ENCODE measurements around the gene CLEC9A. TPM values are rescaled to one million over a fixed set of nuclear protein-coding genes. Genes with fewer than 3 reads are reported as not detected.

The CLEC9A gene
- 0.37 TPM for total RNA-seq (2013)
- polyA plus RNA-seq (under 1 TPM in 2 of 3 donors, not detected in 1; 0.07 to 0.59 TPM), polyA minus RNA-seq (0.14 TPM in 1 of 2 replicates, not detected in the other), total RNA-seq (0 to 1.5 (median 0.08) reads per million in 11 experiments)

- H3K27me3 Mint-ChIP-seq (ENCODE audit: low read depth in 3 of 3): peaks cover 0 to 2% (median 2%) of the 10 kb centered on the region in 3 donors
- Histone ChIP-seq H3K9ac (ENCODE audit: insufficient read depth, low read length, poor library complexity, severe bottlenecking) (no peak within 1 kb of the TSS), H3K4me1 (ENCODE audit: control insufficient read depth in 1 of 2, insufficient read depth in 2 of 2, low read length in 2 of 2) (peaks cover 33 to 38% of the 10 kb centered on the region in 2 donors), H3K4me3 (replicated peaks in 1 of 3; ENCODE audit: low read depth in 2 of 3, low read length in 3 of 3) (no peak within 1 kb of the TSS), H2AFZ (ENCODE audit: insufficient read depth, low read depth, low read length, poor library complexity, severe bottlenecking) (peak within 1 kb of the TSS; percentile 3), H4K20me1 (ENCODE audit: insufficient read depth, low read length) (no peaks in the 10 kb centered on the region), H3K36me3 (replicated peaks in 1 of 2; ENCODE audit: control insufficient read depth in 1 of 2, insufficient read depth in 2 of 2, low read length in 2 of 2) (no peaks in the 10 kb centered on the region), H3K4me2 (replicated peaks; ENCODE audit: extremely low read depth, low read length, poor library complexity, severe bottlenecking) (no peak within 1 kb of the TSS), H3K79me2 (ENCODE audit: insufficient read depth, low read length) (no peaks in the 10 kb centered on the region), H3K27ac (ENCODE audit: low read depth in 1 of 2, low read length in 2 of 2) (no peak within 1 kb of the TSS), H3K27me3 (ENCODE audit: control insufficient read depth in 2 of 2, insufficient read depth in 2 of 2, low read length in 2 of 2) (no peaks in the 10 kb centered on the region), H3K9me3 (replicated peaks in 1 of 2; ENCODE audit: control insufficient read depth in 1 of 2, insufficient read depth in 1 of 2, low read length in 2 of 2) (no peaks in the 10 kb centered on the region)
- no peak within 1 kb of the TSS for H3K4me3 Mint-ChIP-seq
- TF ChIP-seq CTCF (IDR thresholded peaks at IDR 0.05): no peak
- H3K9me3 Mint-ChIP-seq: peaks cover 0 to 2% (median 0%) of the 10 kb centered on the region in 7 donors
- no peak for DNase-seq
- H3K27ac Mint-ChIP-seq: peak within 1 kb of the TSS in 6 of 7 donors; percentile 36 to 99 (median 56)
- 80% methylated on average over 2 of the region's 14 CpGs for WGBS (ENCODE audit: insufficient coverage)
- peaks cover 44% of the 10 kb centered on the region for H3K4me1 Mint-ChIP-seq
- no peaks in the 10 kb centered on the region for H3K36me3 Mint-ChIP-seq
- intact Hi-C loops (cut with micrococcal nuclease): loop anchor here in 1 of 2 donors (5.0 kb wide), 1 partner anchor 107 kb away; no protein-coding TSS in a partner anchor
These were observed at the start of gene CLEC9A for GRCh38 chr12:10030446-10030845. TSS of gene CLEC9A (plus strand) at chr12:10030682. CDS start at chr12:10052688, 22,006 bp downstream.

- Mint-ChIP-seq H3K36me3 (peaks cover 21 to 36% of the 10 kb centered on the region in 2 donors), H3K4me3 (peak overlapping the region in 1 of 2 donors; percentile 50), H3K9me3 (peaks cover 7 to 23% (median 15%) of the 10 kb centered on the region in 7 donors), H3K4me1 (peaks cover 31% of the 10 kb centered on the region), H3K27ac (peak overlapping the region in 6 of 7 donors; percentile 34 to 86 (median 74)), H3K27me3 (ENCODE audit: low read depth in 3 of 3) (no peaks in the 10 kb centered on the region)
- H2AFZ ChIP-seq (ENCODE audit: insufficient read depth, low read depth, low read length, poor library complexity, severe bottlenecking): no peak overlapping the region
- H3K9ac ChIP-seq (ENCODE audit: insufficient read depth, low read length, poor library complexity, severe bottlenecking): no peak overlapping the region
- H3K27ac ChIP-seq (ENCODE audit: low read depth in 1 of 2, low read length in 2 of 2): peak overlapping the region in 1 of 2 donors; percentile 27
- peaks cover 12 to 18% of the 10 kb centered on the region in 2 donors for H3K4me1 ChIP-seq (ENCODE audit: control insufficient read depth in 1 of 2, insufficient read depth in 2 of 2, low read length in 2 of 2)
- intact Hi-C loops (cut with micrococcal nuclease): no loop called here
- no peaks in the 10 kb centered on the region for H3K79me2 ChIP-seq (ENCODE audit: insufficient read depth, low read length)
- H3K9me3 ChIP-seq (replicated peaks in 1 of 2; ENCODE audit: control insufficient read depth in 1 of 2, insufficient read depth in 1 of 2, low read length in 2 of 2): no peaks in the 10 kb centered on the region
- H3K4me2 ChIP-seq (replicated peaks; ENCODE audit: extremely low read depth, low read length, poor library complexity, severe bottlenecking): peak overlapping the region; percentile 25
- peaks cover 32% of the 10 kb centered on the region for H4K20me1 ChIP-seq (ENCODE audit: insufficient read depth, low read length)
- H3K36me3 ChIP-seq (replicated peaks in 1 of 2; ENCODE audit: control insufficient read depth in 1 of 2, insufficient read depth in 2 of 2, low read length in 2 of 2): peaks cover 4 to 13% of the 10 kb centered on the region in 2 donors
- no peak for TF ChIP-seq CTCF (IDR thresholded peaks at IDR 0.05)
- WGBS (ENCODE audit: insufficient coverage): no CpG with 5 or more reads among the region's 3 CpGs
- peak overlapping the region in 1 of 3 experiments; percentile 28 for H3K4me3 ChIP-seq (replicated peaks in 1 of 3; ENCODE audit: low read depth in 2 of 3, low read length in 3 of 3)
- peak in 2 of 3 donors; percentile 8 to 46 for DNase-seq
- no peaks in the 10 kb centered on the region for H3K27me3 ChIP-seq (ENCODE audit: control insufficient read depth in 2 of 2, insufficient read depth in 2 of 2, low read length in 2 of 2)
These were observed 38.6 kb upstream of the CLEC9A start for GRCh38 chr12:9991876-9992275.
